GM23338 (cell line): Measurements from ENCODE around the gene PEX19. TPM values are rescaled to one million over a fixed set of nuclear protein-coding genes. Genes with fewer than 3 reads are reported as not detected.

ENCODE experiments used
- ATAC-seq: fragments of 200-7000 bp; cut with Tn5 transposase; 3 replicates; pipeline ENCODE4 v1.9.1; 2020
- DNase-seq: peaks from one replicate; pipeline ENCODE4 v3.0.0-alpha.2; 2015; ENCODE audit warnings: low spot score
- H2AFZ ChIP-seq: fragments of 200-600 bp; sonication (generic); 2 replicates; pipeline ENCODE4 v1.8.0; 2016; ENCODE audit warnings: antibody characterized with exemption, mild to moderate bottlenecking, moderate library complexity
- H3F3A ChIP-seq: fragments of 200-600 bp; sonication (generic); replicated peaks from 2 replicates; pipeline ENCODE4 v1.8.0; 2017; ENCODE audit warnings: antibody characterized with exemption, mixed run types, low read depth
- H3K27ac ChIP-seq: fragments of 200-600 bp; sonication (generic); 2 replicates; pipeline ENCODE4 v1.6.1; 2016; ENCODE audit warnings: low read depth
- H3K27me3 ChIP-seq: fragments of 200-600 bp; sonication (generic); 2 replicates; pipeline ENCODE4 v1.8.0; 2016; ENCODE audit warnings: mild to moderate bottlenecking, mixed run types, moderate library complexity; ENCODE audit not compliant: insufficient read depth
- H3K36me3 ChIP-seq: fragments of 200-600 bp; sonication (generic); 2 replicates; pipeline ENCODE4 v1.8.0; 2016; ENCODE audit warnings: mild to moderate bottlenecking; ENCODE audit not compliant: insufficient read depth
- H3K4me1 ChIP-seq: fragments of 200-600 bp; sonication (generic); 2 replicates; pipeline ENCODE4 v1.8.0; 2016; ENCODE audit warnings: mild to moderate bottlenecking, moderate library complexity; ENCODE audit not compliant: insufficient read depth
- H3K4me2 ChIP-seq: fragments of 200-600 bp; sonication (generic); 2 replicates; pipeline ENCODE4 v1.7.1; 2017; ENCODE audit warnings: mixed run types
- H3K4me3 ChIP-seq: fragments of 200-600 bp; sonication (generic); 2 replicates; pipeline ENCODE4 v1.6.1; 2016; ENCODE audit warnings: mixed run types
- H3K79me2 ChIP-seq: fragments of 200-600 bp; sonication (generic); replicated peaks from 2 replicates; pipeline ENCODE4 v1.8.0; 2017; ENCODE audit warnings: mild to moderate bottlenecking; ENCODE audit not compliant: insufficient read depth
- H3K9me2 ChIP-seq: fragments of 200-600 bp; sonication (generic); 2 replicates; pipeline ENCODE4 v1.8.0; 2017; ENCODE audit not compliant: insufficient read depth
- H4K20me1 ChIP-seq: fragments of 200-600 bp; sonication (generic); replicated peaks from 2 replicates; pipeline ENCODE4 v1.8.0; 2017; ENCODE audit warnings: mild to moderate bottlenecking; ENCODE audit not compliant: insufficient read depth
- H3K27ac Mint-ChIP-seq: 2 replicates; pipeline ENCODE4 v1.8.0; 2020; ENCODE audit warnings: inconsistent platforms, mild to moderate bottlenecking, moderate library complexity, mixed read lengths
- H3K27me3 Mint-ChIP-seq: 3 replicates; pipeline ENCODE4 v1.8.0; 2022; ENCODE audit warnings: low read depth, mild to moderate bottlenecking, moderate library complexity, mixed read lengths, inconsistent platforms; ENCODE audit not compliant: insufficient read depth, poor library complexity
- H3K36me3 Mint-ChIP-seq: 3 replicates; pipeline ENCODE4 v1.8.0; 2021; ENCODE audit warnings: low read depth, mild to moderate bottlenecking, inconsistent platforms, moderate library complexity, mixed read lengths
- H3K4me1 Mint-ChIP-seq: 3 replicates; pipeline ENCODE4 v1.8.0; 2020; ENCODE audit warnings: mild to moderate bottlenecking, inconsistent platforms, mixed read lengths
- H3K4me3 Mint-ChIP-seq: 3 replicates; pipeline ENCODE4 v1.8.0; 2021; ENCODE audit warnings: moderate library complexity, mild to moderate bottlenecking, inconsistent platforms, mixed read lengths
- H3K9me3 Mint-ChIP-seq: 3 replicates; pipeline ENCODE4 v1.8.0; 2020; ENCODE audit warnings: moderate library complexity, mild to moderate bottlenecking, inconsistent platforms, mixed read lengths
- CREB1 ChIP-seq: fragments of 250-450 bp; sonication (Bioruptor Pico); IDR thresholded peaks from 2 replicates; pipeline ENCODE4 v1.5.0; 2020; ENCODE audit warnings: low read depth, mild to moderate bottlenecking, moderate library complexity
- CTCF ChIP-seq, 2 experiments: fragments of 200-600 bp in 1 of 2; sonication (generic) in 1 of 2; conservative IDR thresholded peaks; 2 replicates each; pipeline versions ENCODE4 v1.5.1 to v1.6.1; 2016 to 2017; ENCODE audit warnings: antibody characterized with exemption in 2 of 2, low read depth in 2 of 2, mild to moderate bottlenecking in 2 of 2, moderate library complexity in 1 of 2
- EZH2 ChIP-seq: fragments of 200-600 bp; sonication (generic); IDR thresholded peaks from one replicate; pipeline ENCODE4 v1.8.0; 2017; ENCODE audit warnings: antibody characterized with exemption, mild to moderate bottlenecking, low read depth; ENCODE audit not compliant: unreplicated experiment
- EZH2phosphoT487 ChIP-seq: fragments of 200-600 bp; sonication (generic); IDR thresholded peaks from one replicate; pipeline ENCODE4 v1.8.1; 2018; ENCODE audit warnings: antibody characterized with exemption; ENCODE audit not compliant: unreplicated experiment
- NANOG ChIP-seq: IDR thresholded peaks from 2 replicates; pipeline ENCODE4 v1.6.1; 2016; ENCODE audit warnings: antibody characterized with exemption, borderline replicate concordance
- POLR2AphosphoS5 ChIP-seq: IDR thresholded peaks from 2 replicates; pipeline ENCODE4 v1.6.1; 2016; ENCODE audit warnings: antibody characterized with exemption, low read depth
- REST ChIP-seq: IDR thresholded peaks from one replicate; pipeline ENCODE4 v1.6.1; 2018; ENCODE audit warnings: antibody characterized with exemption; ENCODE audit not compliant: unreplicated experiment
- STAT1 ChIP-seq: IDR thresholded peaks from one replicate; pipeline ENCODE4 v1.6.1; 2016; ENCODE audit warnings: antibody characterized with exemption; ENCODE audit not compliant: unreplicated experiment
- ZNF331 ChIP-seq: fragments of 250-450 bp; sonication (Bioruptor Pico); IDR thresholded peaks from 2 replicates; pipeline ENCODE4 v1.5.0; 2020; ENCODE audit warnings: low read depth, mild to moderate bottlenecking, moderate library complexity
- ZNF462 ChIP-seq: fragments of 250-450 bp; sonication (Bioruptor Pico); IDR thresholded peaks from 2 replicates; pipeline ENCODE4 v1.5.0; 2020; ENCODE audit warnings: mild to moderate bottlenecking, moderate library complexity
- polyA plus RNA-seq: library from polyadenylated mRNA; unstranded; fragments of >200 nt; fragmentation: Nextera tagmentation; extraction: Ambion mirVana; gene quantifications from 2 replicates; pipeline ENCODE4 v1.2.1, GENCODE V29; 2016
- total RNA-seq: library from RNA; depleted of rRNA; stranded (reverse); fragments of >200 nt; shearing (Covaris generic); gene quantifications from 2 replicates; pipeline ENCODE4 v1.2.3, GENCODE V29; 2014

The PEX19 gene
- total and polyA plus RNA-seq, 2 experiments from 2014 or later, result 21.8 to 56.7 TPM

- no peak overlapping the region for H2AFZ ChIP-seq
- no peak overlapping the region for H3K4me3 ChIP-seq
- Mint-ChIP-seq H3K36me3 (peaks cover 47% of the 10 kb centered on the region), H3K27me3 (peaks cover 2% of the 10 kb centered on the region), H3K9me3 (no peaks in the 10 kb centered on the region), H3K4me3 (no peak overlapping the region), H3K4me1 (peaks cover 20% of the 10 kb centered on the region), H3K27ac (no peak overlapping the region)
- H3K27ac ChIP-seq, result peak overlapping the region; percentile 63; the same call in 1 of the 2 replicates
- no peaks in the 10 kb centered on the region for H3K27me3 ChIP-seq
- H3K4me2 ChIP-seq, result no peak overlapping the region
- H3K79me2 ChIP-seq, result peaks cover 21% of the 10 kb centered on the region
- ATAC-seq (peak; percentile 11; the same call in 1 of the 3 replicates), DNase-seq (peak; percentile 46)
- 0 out of 2 replicates have a peak, but pooled peaks cover 3% of the 10 kb centered on the region for H3F3A ChIP-seq
- peaks cover 14% of the 10 kb centered on the region for H3K4me1 ChIP-seq
- TF ChIP-seq EZH2 (no peak), CTCF (conservative IDR thresholded peaks at IDR 0.05; ENCODE audit: low read depth in 2 of 2) (peak; percentile 28 to 32; a peak in 2 of 4 replicates)
- H3K9me2 ChIP-seq, result no peaks in the 10 kb centered on the region
- peaks cover 50% of the 10 kb centered on the region for H3K36me3 ChIP-seq
- H4K20me1 ChIP-seq, result no peaks in the 10 kb centered on the region
Measured at GRCh38 chr1:160282807-160283206, 2.1 kb downstream of the PEX19 start.

GRCh38 chr1:160277987-160278386, 6.9 kb downstream of the PEX19 start:
- no peak overlapping the region for H3K4me3 ChIP-seq
- no peak overlapping the region for H2AFZ ChIP-seq
- 0 out of 2 replicates have a peak, but pooled peaks cover 6% of the 10 kb centered on the region for H4K20me1 ChIP-seq
- ATAC-seq (no peak), DNase-seq (no peak)
- H3K36me3 Mint-ChIP-seq, result peaks cover 58% of the 10 kb centered on the region
- H3K27me3 ChIP-seq, result no peaks in the 10 kb centered on the region
- no peak overlapping the region for H3K4me2 ChIP-seq
- no peak overlapping the region for H3K4me3 Mint-ChIP-seq
- no peaks in the 10 kb centered on the region for H3K9me2 ChIP-seq
- 0 out of 2 replicates have a peak, but pooled peaks cover 3% of the 10 kb centered on the region for H3F3A ChIP-seq
- no peak for TF ChIP-seq CREB1 (CRISPR knock-in tag)
- TF ChIP-seq ZNF462 (CRISPR knock-in tag), result no peak
- no peak for TF ChIP-seq ZNF331 (CRISPR knock-in tag)
- TF ChIP-seq REST, result no peak
- no peak for TF ChIP-seq POLR2AphosphoS5
- TF ChIP-seq EZH2phosphoT487, result no peak
- no peak for TF ChIP-seq STAT1
- TF ChIP-seq EZH2, result no peak
- TF ChIP-seq NANOG, result no peak
- H3K36me3 ChIP-seq, result peaks cover 56% of the 10 kb centered on the region
- no peak overlapping the region for H3K27ac Mint-ChIP-seq
- peaks cover 3% of the 10 kb centered on the region for H3K27me3 Mint-ChIP-seq
- no peak overlapping the region for H3K27ac ChIP-seq
- peaks cover 5% of the 10 kb centered on the region for H3K79me2 ChIP-seq
- H3K4me1 Mint-ChIP-seq, result no peaks in the 10 kb centered on the region
- no peaks in the 10 kb centered on the region for H3K9me3 Mint-ChIP-seq
- 0 out of 2 replicates have a peak, but pooled peaks cover under 1% of the 10 kb centered on the region for H3K4me1 ChIP-seq
